ENCODE data around the gene RIC8A. TPM values are rescaled to one million over a fixed set of nuclear protein-coding genes. Genes with fewer than 3 reads are reported as not detected.

RIC8A gene
- total and polyA plus RNA-seq, 2 of the 13 experiments (the other 11 are each of a cell fraction or from before 2014, with no cell fraction given), result 62.1 to 63.8 TPM

DNA sequence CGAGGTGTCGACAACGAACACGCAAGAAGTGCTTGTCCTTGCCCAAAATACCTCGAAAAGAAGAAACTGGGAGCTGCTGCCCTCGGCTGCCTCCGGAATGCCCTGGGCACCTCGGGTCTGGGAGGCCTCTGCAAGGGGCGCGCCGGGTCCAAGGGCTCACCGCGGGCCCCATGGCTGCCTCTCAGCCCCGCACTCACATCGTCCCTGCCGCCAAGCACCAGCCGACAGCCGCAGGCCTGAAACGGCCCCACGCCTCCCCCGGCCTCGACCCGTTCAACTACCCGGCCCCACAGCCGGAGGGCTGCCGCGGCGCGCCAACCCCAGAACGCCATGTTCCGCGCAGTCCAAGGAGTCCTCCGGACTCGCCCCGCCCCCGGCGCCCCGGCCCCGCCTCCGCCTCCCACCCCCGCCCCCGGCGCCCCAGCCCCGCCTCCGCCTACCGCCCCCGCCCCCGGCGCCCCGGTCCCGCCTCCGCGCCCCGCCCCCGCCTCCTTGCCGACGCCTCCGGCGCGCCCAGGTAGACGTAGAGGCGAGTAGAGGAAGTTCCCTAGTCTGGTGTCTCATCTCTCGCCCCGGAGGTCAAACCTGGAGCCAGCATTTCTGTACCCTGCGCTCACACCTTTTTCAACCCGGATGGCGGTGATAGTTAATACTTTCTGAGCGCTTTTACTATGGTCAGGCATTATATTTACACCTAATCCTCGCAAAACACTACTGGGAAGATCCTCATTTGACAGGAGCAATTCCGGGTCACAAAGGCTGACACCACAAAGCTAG lies 28.7 kb downstream of the RIC8A start, which contains the start of gene SIRT3 (continued):
- TF ChIP-seq NR2F6 (IDR thresholded peaks at IDR 0.05) (no peak; the same call in 1 of the 2 replicates), NR2F6 (CRISPR knock-in tag; IDR thresholded peaks at IDR 0.05) (no peak), SMARCE1 (IDR thresholded peaks at IDR 0.05; ENCODE audit: borderline replicate concordance) (no peak), SMYD3 (CRISPR knock-in tag; IDR thresholded peaks at IDR 0.05) (0 out of 2 replicates have a peak, but pooled peaks have one; percentile 50), MIXL1 (CRISPR knock-in tag; IDR thresholded peaks at IDR 0.05) (no peak), SOX5 (CRISPR knock-in tag; IDR thresholded peaks at IDR 0.05; ENCODE audit: borderline replicate concordance) (no peak), STAT5B (CRISPR knock-in tag; IDR thresholded peaks at IDR 0.05) (no peak), HDAC2 (CRISPR knock-in tag; IDR thresholded peaks at IDR 0.05) (no peak), ZNF777 (CRISPR knock-in tag; IDR thresholded peaks at IDR 0.05) (peak; percentile 29; the same call in 1 of the 2 replicates), ZNF143 (CRISPR knock-in tag; IDR thresholded peaks at IDR 0.05) (no peak), ZNF562 (CRISPR knock-in tag; IDR thresholded peaks at IDR 0.05; ENCODE audit: borderline replicate concordance) (no peak), ZNF274 (CRISPR knock-in tag; IDR thresholded peaks at IDR 0.05) (no peak), ZFX (CRISPR knock-in tag; IDR thresholded peaks at IDR 0.05; ENCODE audit: low read depth) (peak; percentile 88), HOXA9 (CRISPR knock-in tag; IDR thresholded peaks at IDR 0.05; ENCODE audit: borderline replicate concordance) (no peak), PAWR (CRISPR knock-in tag; IDR thresholded peaks at IDR 0.05; ENCODE audit: borderline replicate concordance) (0 out of 2 replicates have a peak, but pooled peaks have one; percentile 54), ZFP36L2 (CRISPR knock-in tag; IDR thresholded peaks at IDR 0.05) (no peak), ZNF879 (CRISPR knock-in tag; IDR thresholded peaks at IDR 0.05) (no peak), ZNF790 (CRISPR knock-in tag; IDR thresholded peaks at IDR 0.05; ENCODE audit: borderline replicate concordance) (0 out of 2 replicates have a peak, but pooled peaks have one; percentile 47), SUZ12 (IDR thresholded peaks at IDR 0.05; ENCODE audit: low read depth, low read length) (no peak), ZBTB4 (CRISPR knock-in tag; IDR thresholded peaks at IDR 0.05; ENCODE audit: borderline replicate concordance) (no peak), REPIN1 (CRISPR knock-in tag; IDR thresholded peaks at IDR 0.05; ENCODE audit: borderline replicate concordance, low read depth) (peak; percentile 26; the same call in 1 of the 2 replicates), MBNL3 (CRISPR knock-in tag; conservative IDR thresholded peaks at IDR 0.05) (no peak), DRAP1 (CRISPR knock-in tag; IDR thresholded peaks at IDR 0.05) (no peak), TCF12 (IDR thresholded peaks at IDR 0.05) (no peak), TCF12 (CRISPR knock-in tag; IDR thresholded peaks at IDR 0.05) (no peak), LCORL (IDR thresholded peaks at IDR 0.05) (no peak), LCORL (CRISPR knock-in tag; IDR thresholded peaks at IDR 0.05) (peak; percentile 37; the same call in 1 of the 2 replicates)
- TF ChIP-seq, protein P1, sequence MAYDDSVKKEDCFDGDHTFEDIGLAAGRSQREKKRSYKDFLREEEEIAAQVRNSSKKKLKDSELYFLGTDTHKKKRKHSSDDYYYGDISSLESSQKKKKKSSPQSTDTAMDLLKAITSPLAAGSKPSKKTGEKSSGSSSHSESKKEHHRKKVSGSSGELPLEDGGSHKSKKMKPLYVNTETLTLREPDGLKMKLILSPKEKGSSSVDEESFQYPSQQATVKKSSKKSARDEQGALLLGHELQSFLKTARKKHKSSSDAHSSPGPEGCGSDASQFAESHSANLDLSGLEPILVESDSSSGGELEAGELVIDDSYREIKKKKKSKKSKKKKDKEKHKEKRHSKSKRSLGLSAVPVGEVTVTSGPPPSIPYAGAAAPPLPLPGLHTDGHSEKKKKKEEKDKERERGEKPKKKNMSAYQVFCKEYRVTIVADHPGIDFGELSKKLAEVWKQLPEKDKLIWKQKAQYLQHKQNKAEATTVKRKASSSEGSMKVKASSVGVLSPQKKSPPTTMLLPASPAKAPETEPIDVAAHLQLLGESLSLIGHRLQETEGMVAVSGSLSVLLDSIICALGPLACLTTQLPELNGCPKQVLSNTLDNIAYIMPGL (CRISPR knock-in tag; IDR thresholded peaks at IDR 0.05; ENCODE audit: borderline replicate concordance in 1 of 2, low read depth in 1 of 2), result peak in 1 of 2 experiments; percentile 50; a peak in 2 of 4 replicates
